ENCODE data around the gene PPP4R1. TPM values are rescaled to one million over a fixed set of nuclear protein-coding genes. Genes with fewer than 3 reads are reported as not detected.

Gene PPP4R1
- polyA plus RNA-seq, 1 donor from 2014 or later, result 127 TPM

DNA sequence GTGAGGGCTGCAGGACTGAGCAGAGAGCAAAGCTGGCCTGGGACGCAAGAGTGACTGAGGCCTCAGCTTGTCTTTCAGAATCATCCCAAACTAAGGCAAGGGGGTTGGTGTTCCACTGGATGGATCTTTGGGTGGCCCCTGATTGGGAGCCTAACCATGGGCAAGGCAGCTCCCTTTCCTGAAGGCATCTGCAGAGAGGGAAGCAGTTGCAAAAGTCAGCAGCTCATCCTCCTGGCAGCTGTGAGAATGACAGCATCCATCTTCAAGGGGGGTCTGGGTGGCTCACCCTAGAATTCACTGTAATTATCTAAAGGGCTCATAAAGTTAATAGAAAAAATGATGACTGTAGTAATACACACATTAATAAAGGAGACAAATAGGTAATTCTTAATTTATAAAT lies 47.2 kb upstream of the PPP4R1 start:
- Histone ChIP-seq H3K9me3 (ENCODE audit: low read length) (no peaks in the 10 kb centered on the region), H3K27me3 (ENCODE audit: insufficient read depth, low read depth, low read length) (no peaks in the 10 kb centered on the region), H4K20me1 (ENCODE audit: insufficient read depth) (no peaks in the 10 kb centered on the region), H3K9me2 (ENCODE audit: insufficient read depth, low read length) (no peaks in the 10 kb centered on the region), H3K36me3 (ENCODE audit: insufficient read depth, low read length) (no peaks in the 10 kb centered on the region), H3K9ac (ENCODE audit: low read length) (no peak overlapping the region), H3K4me2 (ENCODE audit: low read length) (no peak overlapping the region), H2AFZ (ENCODE audit: low read depth, low read length) (no peak overlapping the region), H3K27ac (ENCODE audit: low read length) (no peak overlapping the region), H3F3A (ENCODE audit: insufficient read depth, low read length, poor library complexity, severe bottlenecking) (no peaks in the 10 kb centered on the region), H3K79me2 (replicated peaks; ENCODE audit: insufficient read depth, low read length) (no peaks in the 10 kb centered on the region), H3K4me3 (ENCODE audit: low read length) (no peak overlapping the region)
- TF ChIP-seq MXI1 (conservative IDR thresholded peaks at IDR 0.05; ENCODE audit: poor library complexity, severe bottlenecking), result no peak
- TF ChIP-seq, protein P1, sequence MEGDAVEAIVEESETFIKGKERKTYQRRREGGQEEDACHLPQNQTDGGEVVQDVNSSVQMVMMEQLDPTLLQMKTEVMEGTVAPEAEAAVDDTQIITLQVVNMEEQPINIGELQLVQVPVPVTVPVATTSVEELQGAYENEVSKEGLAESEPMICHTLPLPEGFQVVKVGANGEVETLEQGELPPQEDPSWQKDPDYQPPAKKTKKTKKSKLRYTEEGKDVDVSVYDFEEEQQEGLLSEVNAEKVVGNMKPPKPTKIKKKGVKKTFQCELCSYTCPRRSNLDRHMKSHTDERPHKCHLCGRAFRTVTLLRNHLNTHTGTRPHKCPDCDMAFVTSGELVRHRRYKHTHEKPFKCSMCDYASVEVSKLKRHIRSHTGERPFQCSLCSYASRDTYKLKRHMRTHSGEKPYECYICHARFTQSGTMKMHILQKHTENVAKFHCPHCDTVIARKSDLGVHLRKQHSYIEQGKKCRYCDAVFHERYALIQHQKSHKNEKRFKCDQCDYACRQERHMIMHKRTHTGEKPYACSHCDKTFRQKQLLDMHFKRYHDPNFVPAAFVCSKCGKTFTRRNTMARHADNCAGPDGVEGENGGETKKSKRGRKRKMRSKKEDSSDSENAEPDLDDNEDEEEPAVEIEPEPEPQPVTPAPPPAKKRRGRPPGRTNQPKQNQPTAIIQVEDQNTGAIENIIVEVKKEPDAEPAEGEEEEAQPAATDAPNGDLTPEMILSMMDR (IDR thresholded peaks at IDR 0.05; ENCODE audit: poor library complexity, severe bottlenecking), result peak; percentile 10

DNA sequence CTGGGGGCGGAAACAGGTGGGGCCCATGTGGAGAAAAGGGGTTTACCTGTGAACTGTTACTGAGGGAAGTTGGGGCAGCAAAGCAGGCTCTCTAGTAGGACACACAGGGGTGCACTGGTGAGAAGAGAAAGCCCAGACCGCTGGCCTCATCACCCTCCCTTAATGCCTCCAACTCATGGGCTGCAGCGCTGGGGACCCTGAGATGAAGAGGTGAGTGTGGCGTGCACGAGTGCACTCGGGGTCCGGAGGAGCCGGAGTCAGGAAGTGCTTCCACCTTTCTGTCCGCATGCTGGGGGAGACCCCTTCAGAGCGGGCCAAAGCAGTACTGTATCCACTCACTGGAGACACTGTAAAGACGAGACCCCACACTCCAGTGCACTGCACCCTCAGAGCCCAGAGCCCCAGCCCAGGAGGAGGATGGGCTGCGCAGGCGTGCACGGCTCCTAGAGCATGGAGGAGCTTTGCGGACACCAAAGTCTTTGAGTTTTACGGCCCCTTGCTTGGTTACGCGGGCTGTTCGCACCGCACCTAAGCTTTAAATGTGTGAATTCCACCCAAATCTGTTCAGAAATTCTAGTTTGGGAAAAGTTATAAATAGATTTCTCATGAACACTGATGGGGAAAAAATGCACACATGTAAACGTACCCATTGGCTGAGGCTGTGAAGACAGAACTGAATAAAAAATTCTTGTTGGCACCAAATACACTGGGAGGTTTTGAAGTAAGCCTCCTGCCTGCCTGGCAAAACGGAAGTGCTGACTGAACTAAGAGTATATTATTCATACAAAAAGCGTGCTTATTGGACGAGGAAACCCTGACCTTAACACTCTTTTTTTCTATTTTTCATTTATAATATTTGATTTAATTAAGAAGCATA lies 45.4 kb upstream of the PPP4R1 start:
- TF ChIP-seq EP300 (conservative IDR thresholded peaks at IDR 0.05; ENCODE audit: poor library complexity, severe bottlenecking), result no peak
- TF ChIP-seq, protein P1 (IDR thresholded peaks at IDR 0.05; ENCODE audit: poor library complexity, severe bottlenecking), result no peak
- TF ChIP-seq POLR2AphosphoS5 (IDR thresholded peaks at IDR 0.05), result no peak
- TF ChIP-seq SMC3 (conservative IDR thresholded peaks at IDR 0.05; ENCODE audit: poor library complexity), result no peak
- TF ChIP-seq, protein P2, sequence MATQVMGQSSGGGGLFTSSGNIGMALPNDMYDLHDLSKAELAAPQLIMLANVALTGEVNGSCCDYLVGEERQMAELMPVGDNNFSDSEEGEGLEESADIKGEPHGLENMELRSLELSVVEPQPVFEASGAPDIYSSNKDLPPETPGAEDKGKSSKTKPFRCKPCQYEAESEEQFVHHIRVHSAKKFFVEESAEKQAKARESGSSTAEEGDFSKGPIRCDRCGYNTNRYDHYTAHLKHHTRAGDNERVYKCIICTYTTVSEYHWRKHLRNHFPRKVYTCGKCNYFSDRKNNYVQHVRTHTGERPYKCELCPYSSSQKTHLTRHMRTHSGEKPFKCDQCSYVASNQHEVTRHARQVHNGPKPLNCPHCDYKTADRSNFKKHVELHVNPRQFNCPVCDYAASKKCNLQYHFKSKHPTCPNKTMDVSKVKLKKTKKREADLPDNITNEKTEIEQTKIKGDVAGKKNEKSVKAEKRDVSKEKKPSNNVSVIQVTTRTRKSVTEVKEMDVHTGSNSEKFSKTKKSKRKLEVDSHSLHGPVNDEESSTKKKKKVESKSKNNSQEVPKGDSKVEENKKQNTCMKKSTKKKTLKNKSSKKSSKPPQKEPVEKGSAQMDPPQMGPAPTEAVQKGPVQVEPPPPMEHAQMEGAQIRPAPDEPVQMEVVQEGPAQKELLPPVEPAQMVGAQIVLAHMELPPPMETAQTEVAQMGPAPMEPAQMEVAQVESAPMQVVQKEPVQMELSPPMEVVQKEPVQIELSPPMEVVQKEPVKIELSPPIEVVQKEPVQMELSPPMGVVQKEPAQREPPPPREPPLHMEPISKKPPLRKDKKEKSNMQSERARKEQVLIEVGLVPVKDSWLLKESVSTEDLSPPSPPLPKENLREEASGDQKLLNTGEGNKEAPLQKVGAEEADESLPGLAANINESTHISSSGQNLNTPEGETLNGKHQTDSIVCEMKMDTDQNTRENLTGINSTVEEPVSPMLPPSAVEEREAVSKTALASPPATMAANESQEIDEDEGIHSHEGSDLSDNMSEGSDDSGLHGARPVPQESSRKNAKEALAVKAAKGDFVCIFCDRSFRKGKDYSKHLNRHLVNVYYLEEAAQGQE (IDR thresholded peaks at IDR 0.05; ENCODE audit: borderline replicate concordance), result no peak
- no peak for TF ChIP-seq EZH2 (IDR thresholded peaks at IDR 0.05; ENCODE audit: borderline replicate concordance, insufficient read depth, low read length, poor library complexity, severe bottlenecking)
- TF ChIP-seq TAF1 (IDR thresholded peaks at IDR 0.05; ENCODE audit: low read depth), result no peak
- H3K9me3 ChIP-seq (ENCODE audit: low read length), result no peaks in the 10 kb centered on the region
- no peaks in the 10 kb centered on the region for H3K36me3 ChIP-seq (ENCODE audit: insufficient read depth, low read length)
- H3K9ac ChIP-seq (ENCODE audit: low read length), result no peak overlapping the region
- no peak overlapping the region for H2AFZ ChIP-seq (ENCODE audit: low read depth, low read length)
- H3K9me2 ChIP-seq (ENCODE audit: insufficient read depth, low read length), result no peaks in the 10 kb centered on the region
- H4K20me1 ChIP-seq (ENCODE audit: insufficient read depth), result no peaks in the 10 kb centered on the region
- no peak overlapping the region for H3K4me3 ChIP-seq (ENCODE audit: low read length)
- H3F3A ChIP-seq (ENCODE audit: insufficient read depth, low read length, poor library complexity, severe bottlenecking), result no peaks in the 10 kb centered on the region
- no peak overlapping the region for H3K27ac ChIP-seq (ENCODE audit: low read length)
- no peaks in the 10 kb centered on the region for H3K79me2 ChIP-seq (replicated peaks; ENCODE audit: insufficient read depth, low read length)
- no peaks in the 10 kb centered on the region for H3K27me3 ChIP-seq (ENCODE audit: insufficient read depth, low read depth, low read length)
- no peak overlapping the region for H3K4me2 ChIP-seq (ENCODE audit: low read length)

All from neural cell (in vitro differentiated cells).